Right renal pelvis (tissue), 4 donors: ENCODE data around the gene NINJ2. TPM values are rescaled to one million over a fixed set of nuclear protein-coding genes. Genes with fewer than 3 reads are reported as not detected.

Experiments
- DNase-seq, 4 donors: peaks; one replicate each; pipeline ENCODE4 v3.0.0-alpha.2; 2013; ENCODE audit warnings: low read depth in 4 of 4, low spot score in 3 of 4, missing footprints in 1 of 4
- polyA plus RNA-seq, 4 donors: library from polyadenylated mRNA; unstranded; fragments of 120-200 nt; gene quantifications; one replicate each; pipeline ENCODE4 v1.2.1, GENCODE V29; 2013; ENCODE audit not compliant: insufficient read length in 4 of 4

NINJ2 gene
- polyA plus RNA-seq, 4 donors: 0.93 to 1.4 (median 1.4) TPM

- no peak for DNase-seq
Measured at GRCh38 chr12:573232-573631, 90.0 kb downstream of the NINJ2 start.

- no peak for DNase-seq
Measured at GRCh38 chr12:572532-572899, 90.7 kb downstream of the NINJ2 start.

- no peak for DNase-seq
Measured at GRCh38 chr12:571795-572531, 91.3 kb downstream of the NINJ2 start.

GRCh38 chr12:570921-571794, 92.1 kb downstream of the NINJ2 start:
- no peak for DNase-seq

- DNase-seq: no peak
Measured at GRCh38 chr12:570435-570920, 92.8 kb downstream of the NINJ2 start.

GRCh38 chr12:569803-570434, 93.3 kb downstream of the NINJ2 start:
- peak; percentile 60 to 78 (median 64) for DNase-seq

GRCh38 chr12:569091-569676, 94.1 kb downstream of the NINJ2 start:
- DNase-seq: no peak

GRCh38 chr12:568486-568885, 94.8 kb downstream of the NINJ2 start:
- DNase-seq: no peak

GRCh38 chr12:565589-566105, 97.6 kb downstream of the NINJ2 start:
- DNase-seq: no peak

- DNase-seq: no peak
Measured at GRCh38 chr12:565161-565560, 98.1 kb downstream of the NINJ2 start.

GRCh38 chr12:563787-564298, 99.4 kb downstream of the NINJ2 start:
- no peak for DNase-seq

GRCh38 chr12:563250-563781, 99.9 kb downstream of the NINJ2 start:
- no peak for DNase-seq

- DNase-seq: no peak
Measured at GRCh38 chr12:562634-563033, 100.6 kb downstream of the NINJ2 start.

- DNase-seq: no peak
Measured at GRCh38 chr12:561908-562593, 101.2 kb downstream of the NINJ2 start.

GRCh38 chr12:561391-561705, 101.9 kb downstream of the NINJ2 start:
- DNase-seq: no peak

- no peak for DNase-seq
Measured at GRCh38 chr12:560691-561390, 102.4 kb downstream of the NINJ2 start.

- no peak for DNase-seq
Measured at GRCh38 chr12:559906-560455, 103.3 kb downstream of the NINJ2 start.

GRCh38 chr12:559208-559905, 103.9 kb downstream of the NINJ2 start:
- no peak for DNase-seq
